MV-4-11 (cell line): Measurements from ENCODE around the gene C2CD4A.
"Not testable (repeated sequence)": the region's sequence is repeated elsewhere in the genome, so short reads cannot be mapped to it uniquely, and the experiment has no call there.

ENCODE experiments used
- DNase-seq: peaks from one replicate; lab custom pipeline; 2025; lab: John Stamatoyannopoulos, UW

C2CD4A gene

GRCh38 chr15:62066663-62067447 is at the start of gene C2CD4A:
TSS of gene C2CD4A (plus strand) at chr15:62066977. CDS start at chr15:62067614, 637 bp downstream.
- DNase-seq = no peak

DNA sequence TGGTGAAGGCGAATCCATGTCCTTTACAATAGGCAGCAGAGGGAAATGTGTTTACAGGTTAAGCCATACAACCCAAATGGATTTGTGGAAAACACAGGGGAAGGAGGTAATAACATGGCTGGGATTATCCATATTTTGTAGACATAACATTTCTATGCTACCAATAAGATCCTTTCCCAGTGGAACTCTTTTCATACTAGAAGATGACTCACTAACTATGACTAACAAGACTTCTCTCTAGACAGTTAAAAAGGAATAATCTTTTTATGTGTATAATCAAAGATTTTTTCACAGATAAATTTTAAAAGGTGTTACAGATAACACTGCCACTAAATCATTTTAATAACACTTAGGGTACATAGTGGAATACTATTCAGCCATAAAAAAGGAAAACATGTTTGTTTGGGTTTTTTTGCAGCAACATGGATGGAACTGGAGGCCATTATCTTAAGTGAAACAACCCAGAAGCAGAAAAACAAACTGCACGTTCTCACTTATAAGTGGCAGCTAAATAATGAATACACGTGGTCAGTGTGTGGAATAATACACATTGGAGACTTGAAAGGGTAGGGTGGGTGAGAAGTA is 46.1 kb upstream of the C2CD4A start:
- DNase-seq = no peak

DNA sequence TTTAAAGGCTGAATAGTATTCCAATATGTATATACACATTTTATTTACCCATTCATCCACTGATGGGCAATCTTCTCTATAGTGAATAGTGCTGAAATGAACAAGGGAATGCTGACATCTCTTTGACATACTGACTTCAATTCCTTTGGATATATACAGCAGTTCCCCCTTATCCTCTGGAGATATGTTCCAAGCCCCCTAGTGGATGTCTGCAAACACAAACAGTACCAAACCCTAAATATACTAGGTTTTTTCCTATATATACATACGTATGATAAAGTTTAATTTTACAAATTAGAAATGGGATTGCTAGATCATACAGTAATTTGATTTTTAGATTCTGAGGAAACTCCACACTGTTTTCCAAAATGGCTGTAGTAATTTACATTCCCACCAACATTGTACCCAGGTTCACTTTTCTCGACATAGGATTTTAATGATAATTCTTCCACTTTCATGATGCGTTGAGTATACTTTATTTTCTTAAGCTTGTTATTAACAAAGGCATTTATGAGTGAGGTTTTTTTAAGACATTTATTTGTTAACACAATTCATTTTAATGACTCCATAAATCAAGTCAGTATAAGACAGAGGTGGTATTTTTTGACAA is 44.7 kb upstream of the C2CD4A start:
- no peak for DNase-seq

DNA sequence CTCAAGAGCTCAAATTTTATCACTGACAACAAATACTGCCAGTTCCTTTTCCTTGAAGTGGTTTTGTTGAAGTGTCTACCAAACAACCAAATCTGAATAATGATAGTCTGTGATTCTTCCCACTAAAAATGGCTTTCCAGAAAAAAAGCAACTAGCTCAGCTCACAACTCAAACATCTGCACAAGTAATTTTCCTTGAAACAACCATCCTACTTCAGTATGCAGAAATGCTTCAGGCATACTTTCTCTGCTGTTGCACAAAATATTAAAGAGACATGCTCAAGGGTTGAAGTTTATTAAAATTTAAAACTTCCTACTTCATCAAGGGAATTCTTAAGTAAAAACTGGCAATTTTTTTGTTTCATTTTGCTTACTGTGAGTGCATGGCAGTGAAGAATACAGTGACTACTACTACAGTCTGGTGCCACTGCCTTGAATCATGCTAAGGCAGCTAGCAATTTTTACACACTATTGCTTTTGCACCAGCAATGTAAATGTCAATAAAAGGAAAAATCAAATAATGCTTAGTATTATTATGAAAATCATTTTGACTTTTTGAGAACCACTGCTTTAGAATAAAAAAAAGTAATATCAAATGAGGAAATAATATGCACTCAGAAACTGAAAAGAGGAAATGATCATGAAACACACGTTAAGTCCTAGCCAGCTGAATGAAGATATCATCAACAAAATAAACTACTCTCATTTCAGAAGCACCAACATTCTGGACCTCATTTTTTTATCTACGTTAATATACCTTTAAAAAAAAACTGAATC is 40.1 kb upstream of the C2CD4A start:
- DNase-seq = peak; percentile 73

DNA sequence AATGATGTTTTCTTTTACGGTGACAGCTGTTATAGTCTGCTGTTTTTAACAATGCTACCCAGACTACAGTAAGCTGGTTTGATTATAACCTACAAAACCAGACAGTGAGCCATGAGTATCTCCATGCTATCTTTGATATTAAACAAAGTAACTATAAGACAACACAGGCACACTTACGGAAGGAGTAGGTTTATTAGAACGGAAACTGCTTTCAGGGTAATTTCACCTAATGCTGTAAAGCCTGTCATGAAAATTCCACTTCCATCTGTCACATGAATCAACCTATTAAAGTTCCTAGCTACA is 39.6 kb upstream of the C2CD4A start:
- DNase-seq = no peak

- DNase-seq = no peak
These were observed 38.9 kb upstream of the C2CD4A start for GRCh38 chr15:62027916-62028315.

- DNase-seq = no peak
These were observed 31.4 kb upstream of the C2CD4A start for GRCh38 chr15:62035256-62035924.

- DNase-seq = no peak
These were observed 20.6 kb upstream of the C2CD4A start for GRCh38 chr15:62046078-62046743.

DNA sequence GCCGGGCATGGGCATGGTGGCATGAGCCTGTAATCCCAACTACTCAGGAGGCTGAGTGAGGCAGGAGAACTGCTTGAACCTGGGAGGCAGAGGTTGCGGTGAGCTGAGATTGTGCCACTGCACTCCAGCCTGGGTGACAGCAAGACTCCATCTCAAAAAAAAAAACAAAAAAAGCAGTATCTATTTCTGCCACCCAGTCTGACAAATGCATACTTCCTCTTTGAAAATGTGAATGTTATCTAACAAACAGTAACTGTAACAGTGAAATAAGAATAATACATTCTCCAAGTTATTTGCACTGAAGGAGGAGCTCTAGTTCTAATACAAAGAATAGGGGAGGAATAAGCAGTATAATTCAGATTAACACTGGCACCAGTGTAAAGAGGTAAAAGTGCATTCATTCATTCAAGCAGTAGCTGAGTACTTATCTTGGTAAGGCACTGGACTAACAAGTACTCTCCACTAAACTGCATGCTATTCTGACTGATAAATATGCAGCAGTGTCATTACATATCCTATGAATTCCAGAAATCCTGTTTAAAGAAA is 19.4 kb upstream of the C2CD4A start:
- DNase-seq = peak; percentile 60

GRCh38 chr15:62048254-62048653 is 18.5 kb upstream of the C2CD4A start:
- DNase-seq = not testable (repeated sequence)

- no peak for DNase-seq
These were observed 16.7 kb upstream of the C2CD4A start for GRCh38 chr15:62050115-62050514.

- DNase-seq = no peak
These were observed 15.6 kb upstream of the C2CD4A start for GRCh38 chr15:62051166-62051565.

- DNase-seq = peak; percentile 72
These were observed 14.1 kb upstream of the C2CD4A start for GRCh38 chr15:62052713-62053112.

DNA sequence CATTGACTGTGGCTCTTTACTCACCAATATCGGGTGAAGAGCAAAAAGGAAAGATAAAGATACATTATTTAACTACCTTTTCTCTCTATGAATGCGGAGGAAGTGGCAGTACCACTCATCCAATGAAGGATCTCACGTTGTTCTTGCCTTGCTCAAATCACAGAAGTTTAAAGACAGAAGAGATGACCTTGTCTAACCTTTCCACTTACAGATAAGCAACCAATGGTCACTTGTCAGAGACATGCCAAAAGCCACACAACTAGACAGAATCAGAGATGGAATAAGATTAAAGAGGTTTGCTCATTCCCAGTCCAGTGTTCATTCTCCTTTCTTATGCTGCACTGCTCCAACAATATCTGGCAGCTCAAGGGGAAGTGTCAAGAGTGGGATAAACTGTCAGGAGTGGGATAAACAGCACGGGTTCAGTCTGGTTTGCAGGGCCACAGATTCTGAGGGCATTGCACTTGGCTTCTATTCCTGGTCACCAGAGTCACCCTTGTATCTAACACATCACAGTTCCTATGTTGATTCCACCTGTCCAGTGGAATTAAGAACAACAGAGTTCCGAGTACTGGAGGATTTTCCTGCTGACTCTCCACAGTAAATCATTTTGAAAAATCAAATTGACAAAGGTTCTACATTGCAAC is 13.2 kb upstream of the C2CD4A start:
- DNase-seq = no peak

DNA sequence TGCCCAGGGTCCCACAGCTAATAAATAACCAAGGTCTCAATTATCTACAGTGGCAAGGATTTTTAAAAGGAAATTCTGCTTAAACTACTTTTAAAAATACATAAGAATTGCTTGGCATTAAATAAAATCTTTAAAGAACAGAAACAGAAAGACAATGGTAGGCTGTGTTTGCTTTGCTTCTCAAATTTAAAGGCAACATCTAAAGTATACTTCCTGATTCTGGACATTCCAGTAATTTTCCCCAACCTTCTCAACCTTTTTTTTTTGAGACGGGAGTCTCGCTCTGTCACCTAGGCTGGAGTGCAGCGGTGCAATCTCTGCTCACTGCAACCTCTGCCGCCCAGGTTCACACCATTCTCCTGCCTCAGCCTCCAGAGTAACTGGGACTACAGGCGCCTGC is 11.8 kb upstream of the C2CD4A start:
- no peak for DNase-seq

DNA sequence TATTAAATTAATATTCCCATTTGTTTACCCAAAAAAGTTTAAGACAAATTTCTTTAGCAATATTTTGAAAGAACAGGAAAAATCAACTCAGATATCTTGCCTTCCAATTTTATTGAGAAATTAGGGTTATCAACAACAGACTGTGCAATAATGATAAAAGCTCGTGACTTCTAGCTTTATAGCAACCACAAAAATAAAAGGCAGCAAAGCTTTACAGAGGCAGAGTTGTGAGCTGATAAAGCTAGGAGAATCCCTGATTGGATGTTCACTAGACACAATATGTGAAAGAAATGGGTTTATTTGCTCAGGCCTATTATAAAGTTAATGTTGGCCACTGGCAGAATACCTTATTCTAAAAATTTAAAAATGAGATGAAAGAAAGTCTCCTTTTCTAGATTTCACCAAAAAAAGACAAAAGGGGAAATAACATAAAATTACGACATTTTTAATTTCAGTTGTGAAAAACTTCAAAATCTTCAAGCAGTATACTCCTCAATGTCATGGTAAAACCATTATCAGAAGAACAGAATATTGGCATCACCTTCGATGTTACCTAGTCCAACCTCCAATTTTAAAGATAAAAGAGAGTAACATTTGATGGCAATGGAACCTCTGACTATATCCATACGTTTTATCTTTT is 9.3 kb upstream of the C2CD4A start:
- DNase-seq = peak; percentile 26

DNA sequence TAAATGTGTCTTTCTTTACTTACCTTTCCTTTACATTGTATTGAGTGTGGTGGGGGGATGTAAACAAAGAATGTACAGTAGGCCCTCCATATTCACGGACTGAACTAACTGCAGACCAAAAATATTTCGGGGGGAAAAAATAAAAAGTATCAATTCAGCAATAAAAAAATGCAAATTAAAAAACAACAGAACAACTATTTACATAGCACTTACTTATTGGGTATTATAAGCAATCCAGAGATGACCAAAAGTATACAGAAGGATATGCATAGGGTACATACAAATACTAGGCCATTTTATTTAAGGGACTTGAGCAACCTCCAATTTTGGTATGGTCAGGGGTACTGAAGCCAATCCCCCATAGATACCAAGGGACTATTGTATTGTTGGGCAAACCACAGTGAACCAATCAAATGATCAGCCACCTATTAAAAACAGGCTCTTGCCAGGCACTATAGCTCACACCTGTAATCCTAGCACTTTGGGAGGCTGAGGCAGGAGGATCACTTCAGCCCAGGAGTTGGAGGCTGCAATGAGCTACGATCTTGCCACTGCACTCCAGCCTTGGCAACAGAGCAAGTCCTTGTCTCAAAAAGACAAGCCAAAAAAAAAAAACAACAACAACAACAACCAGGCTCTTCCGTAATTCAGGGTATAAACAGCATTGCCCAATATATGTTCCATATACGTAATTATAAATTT is 8.3 kb upstream of the C2CD4A start:
- DNase-seq = no peak

GRCh38 chr15:62059108-62059815 is 7.5 kb upstream of the C2CD4A start:
- DNase-seq = peak; percentile 10

DNA sequence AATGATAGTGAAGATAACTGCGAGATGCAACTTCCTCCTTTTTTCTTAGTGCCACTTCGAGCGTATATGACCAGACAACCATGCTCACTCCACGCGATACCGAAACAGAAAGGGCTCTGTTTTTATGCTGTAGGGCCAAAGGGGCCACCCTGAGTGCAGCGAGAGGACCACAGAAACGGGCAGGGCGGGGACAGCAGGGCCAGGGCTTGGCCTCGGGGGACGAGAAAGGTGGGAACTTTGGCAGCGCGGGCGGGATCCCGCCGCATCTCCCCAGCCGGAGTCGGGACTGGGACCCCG is 7.0 kb upstream of the C2CD4A start:
- peak; percentile 87 for DNase-seq
